Measurements from ENCODE around the gene GPR158.
"Not testable (repeated sequence)": the region's sequence is repeated elsewhere in the genome, so short reads cannot be mapped to it uniquely, and the experiment has no call there.

The GPR158 gene

GRCh38 chr10:25174461-25175230, at the start of gene GPR158:
TSS of gene GPR158 (plus strand) at chr10:25175001. CDS start at chr10:25175421, 420 bp downstream.
- DNase-seq: peak; percentile 52

- peak; percentile 54 for DNase-seq
Measured at GRCh38 chr10:25125201-25125611, 49.6 kb upstream of the GPR158 start.

GRCh38 chr10:25129592-25129991, 45.2 kb upstream of the GPR158 start:
- DNase-seq: no peak

- no peak for DNase-seq
Measured at GRCh38 chr10:25130906-25131305, 43.9 kb upstream of the GPR158 start.

GRCh38 chr10:25142116-25142864, 32.5 kb upstream of the GPR158 start:
- DNase-seq: no peak

- DNase-seq: no peak
Measured at GRCh38 chr10:25157650-25158049, 17.2 kb upstream of the GPR158 start.

- no peak for DNase-seq
Measured at GRCh38 chr10:25159591-25159990, 15.2 kb upstream of the GPR158 start.

- DNase-seq: no peak
Measured at GRCh38 chr10:25162391-25162790, 12.4 kb upstream of the GPR158 start.

GRCh38 chr10:25163464-25163863, 11.3 kb upstream of the GPR158 start:
- not testable (repeated sequence) for DNase-seq

- no peak for DNase-seq
Measured at GRCh38 chr10:25169740-25170139, 5.1 kb upstream of the GPR158 start.

GRCh38 chr10:25170627-25171026, 4.2 kb upstream of the GPR158 start:
- DNase-seq: no peak

- DNase-seq: no peak
Measured at GRCh38 chr10:25175527-25176420, 973 bp downstream of the GPR158 start.

GRCh38 chr10:25176421-25176968, 1.7 kb downstream of the GPR158 start:
- DNase-seq: no peak

- no peak for DNase-seq
Measured at GRCh38 chr10:25177093-25177753, 2.4 kb downstream of the GPR158 start.

GRCh38 chr10:25177754-25178135, 2.9 kb downstream of the GPR158 start:
- no peak for DNase-seq

- DNase-seq: no peak
Measured at GRCh38 chr10:25178411-25178810, 3.6 kb downstream of the GPR158 start.

- DNase-seq: no peak
Measured at GRCh38 chr10:25180801-25181200, 6.0 kb downstream of the GPR158 start.

GRCh38 chr10:25182636-25183035, 7.8 kb downstream of the GPR158 start:
- no peak for DNase-seq

GRCh38 chr10:25191162-25191895, 16.5 kb downstream of the GPR158 start:
- DNase-seq: no peak

- DNase-seq: no peak
Measured at GRCh38 chr10:25198151-25198550, 23.4 kb downstream of the GPR158 start.

- no peak for DNase-seq
Measured at GRCh38 chr10:25206693-25207414, 32.1 kb downstream of the GPR158 start.
